WERI-Rb-1 (cell line): ENCODE measurements around the gene LIFR.

Experiments used
- DNase-seq: peaks from one replicate; pipeline ENCODE4 v3.0.0-alpha.2; 2020
- H3K27ac ChIP-seq: fragments of 250-450 bp; sonication (Bioruptor Pico); 2 replicates; pipeline ENCODE4 v1.5.1; 2020; ENCODE audit warnings: mild to moderate bottlenecking, moderate library complexity
- H3K27me3 ChIP-seq: fragments of 250-450 bp; sonication (Bioruptor Pico); 2 replicates; pipeline ENCODE4 v1.5.1; 2021; ENCODE audit warnings: mild to moderate bottlenecking, low read depth, moderate library complexity; ENCODE audit not compliant: insufficient read depth, severe bottlenecking
- H3K36me3 ChIP-seq: fragments of 250-450 bp; sonication (Bioruptor Pico); 2 replicates; pipeline ENCODE4 v1.5.1; 2020; ENCODE audit warnings: mild to moderate bottlenecking, moderate library complexity
- H3K4me3 ChIP-seq: 2 replicates; pipeline ENCODE4 v1.5.1; 2011; ENCODE audit warnings: low read depth, mild to moderate bottlenecking, control low read depth, low read length
- H3K9me3 ChIP-seq: fragments of 250-450 bp; sonication (Bioruptor Pico); 2 replicates; pipeline ENCODE4 v1.5.1; 2021; ENCODE audit warnings: mild to moderate bottlenecking, moderate library complexity; ENCODE audit not compliant: severe bottlenecking
- TF ChIP-seq, protein P1 (sequence below): IDR thresholded peaks from 2 replicates; pipeline ENCODE4 v1.5.1; 2011; ENCODE audit warnings: low read depth, mild to moderate bottlenecking, control low read depth, inconsistent platforms, low read length

LIFR gene

DNA sequence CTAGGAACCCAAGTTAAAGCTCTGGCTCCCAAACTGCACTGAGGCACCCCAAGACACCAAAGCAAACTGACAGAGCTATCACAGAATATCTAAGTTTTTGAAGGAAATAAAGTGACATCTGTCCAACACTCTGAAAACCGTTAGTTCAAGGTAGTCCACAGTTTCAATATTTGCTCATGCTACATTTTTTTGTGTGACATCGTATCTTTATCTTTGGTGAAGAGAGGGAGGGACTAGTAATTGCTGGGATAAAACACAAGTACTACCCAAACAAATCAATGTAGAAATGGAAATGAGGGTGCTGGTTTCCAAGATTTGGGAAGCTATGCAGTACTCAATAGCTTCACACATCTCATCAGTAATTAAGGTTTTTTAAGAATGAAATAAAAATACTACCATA is 20.6 kb downstream of the LIFR start:
- Histone ChIP-seq H3K36me3 (no peaks in the 10 kb centered on the region), H3K9me3 (no peaks in the 10 kb centered on the region), H3K27ac (no peak overlapping the region), H3K27me3 (no peaks in the 10 kb centered on the region), H3K4me3 (no peak overlapping the region)
- TF ChIP-seq, protein P1, sequence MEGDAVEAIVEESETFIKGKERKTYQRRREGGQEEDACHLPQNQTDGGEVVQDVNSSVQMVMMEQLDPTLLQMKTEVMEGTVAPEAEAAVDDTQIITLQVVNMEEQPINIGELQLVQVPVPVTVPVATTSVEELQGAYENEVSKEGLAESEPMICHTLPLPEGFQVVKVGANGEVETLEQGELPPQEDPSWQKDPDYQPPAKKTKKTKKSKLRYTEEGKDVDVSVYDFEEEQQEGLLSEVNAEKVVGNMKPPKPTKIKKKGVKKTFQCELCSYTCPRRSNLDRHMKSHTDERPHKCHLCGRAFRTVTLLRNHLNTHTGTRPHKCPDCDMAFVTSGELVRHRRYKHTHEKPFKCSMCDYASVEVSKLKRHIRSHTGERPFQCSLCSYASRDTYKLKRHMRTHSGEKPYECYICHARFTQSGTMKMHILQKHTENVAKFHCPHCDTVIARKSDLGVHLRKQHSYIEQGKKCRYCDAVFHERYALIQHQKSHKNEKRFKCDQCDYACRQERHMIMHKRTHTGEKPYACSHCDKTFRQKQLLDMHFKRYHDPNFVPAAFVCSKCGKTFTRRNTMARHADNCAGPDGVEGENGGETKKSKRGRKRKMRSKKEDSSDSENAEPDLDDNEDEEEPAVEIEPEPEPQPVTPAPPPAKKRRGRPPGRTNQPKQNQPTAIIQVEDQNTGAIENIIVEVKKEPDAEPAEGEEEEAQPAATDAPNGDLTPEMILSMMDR: no peak
- DNase-seq: no peak

DNA sequence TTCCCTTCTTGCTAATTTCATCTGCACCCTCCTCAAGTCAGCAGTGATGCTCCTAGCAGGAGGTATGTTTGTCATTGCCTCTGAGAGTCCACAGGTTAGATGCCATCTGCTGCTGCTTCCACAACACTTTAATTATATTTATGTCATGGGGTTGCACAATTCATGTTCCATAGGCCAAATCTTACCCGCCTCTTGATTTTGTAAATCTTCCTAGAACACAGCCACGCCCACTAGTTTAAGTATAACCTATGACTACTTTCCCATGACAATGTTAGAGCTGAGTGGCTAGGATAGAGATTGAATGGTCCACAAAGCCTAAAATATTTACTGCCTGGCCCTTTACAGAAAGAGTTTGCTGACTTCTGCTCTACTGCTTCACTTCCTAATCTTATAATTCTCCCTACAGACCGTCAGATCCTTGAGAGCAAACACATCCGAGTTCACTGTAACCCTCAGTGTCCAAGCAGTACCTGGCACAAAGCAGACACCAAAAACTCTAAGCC is 21.1 kb downstream of the LIFR start:
- DNase-seq: no peak
- Histone ChIP-seq H3K4me3 (no peak overlapping the region), H3K27me3 (no peaks in the 10 kb centered on the region), H3K27ac (no peak overlapping the region), H3K9me3 (no peaks in the 10 kb centered on the region), H3K36me3 (no peaks in the 10 kb centered on the region)
- TF ChIP-seq, protein P1: no peak

DNA sequence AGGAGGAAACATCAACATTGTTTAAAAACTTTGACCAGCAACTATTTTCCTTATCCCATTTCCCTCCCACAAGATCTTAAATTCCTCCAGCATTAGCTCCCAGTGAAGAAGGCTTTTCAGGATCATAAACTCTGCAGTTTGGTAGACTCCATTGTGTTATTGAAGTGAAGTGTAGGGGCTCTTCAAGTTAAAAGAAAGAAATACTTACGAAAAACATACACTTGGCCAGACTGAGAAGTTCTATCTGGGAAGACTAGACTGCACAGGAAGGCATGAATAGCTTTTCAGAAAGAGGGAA is 22.3 kb downstream of the LIFR start:
- Histone ChIP-seq H3K27ac (no peak overlapping the region), H3K27me3 (no peaks in the 10 kb centered on the region), H3K36me3 (no peaks in the 10 kb centered on the region), H3K4me3 (no peak overlapping the region), H3K9me3 (no peaks in the 10 kb centered on the region)
- TF ChIP-seq, protein P1: no peak
- no peak for DNase-seq

DNA sequence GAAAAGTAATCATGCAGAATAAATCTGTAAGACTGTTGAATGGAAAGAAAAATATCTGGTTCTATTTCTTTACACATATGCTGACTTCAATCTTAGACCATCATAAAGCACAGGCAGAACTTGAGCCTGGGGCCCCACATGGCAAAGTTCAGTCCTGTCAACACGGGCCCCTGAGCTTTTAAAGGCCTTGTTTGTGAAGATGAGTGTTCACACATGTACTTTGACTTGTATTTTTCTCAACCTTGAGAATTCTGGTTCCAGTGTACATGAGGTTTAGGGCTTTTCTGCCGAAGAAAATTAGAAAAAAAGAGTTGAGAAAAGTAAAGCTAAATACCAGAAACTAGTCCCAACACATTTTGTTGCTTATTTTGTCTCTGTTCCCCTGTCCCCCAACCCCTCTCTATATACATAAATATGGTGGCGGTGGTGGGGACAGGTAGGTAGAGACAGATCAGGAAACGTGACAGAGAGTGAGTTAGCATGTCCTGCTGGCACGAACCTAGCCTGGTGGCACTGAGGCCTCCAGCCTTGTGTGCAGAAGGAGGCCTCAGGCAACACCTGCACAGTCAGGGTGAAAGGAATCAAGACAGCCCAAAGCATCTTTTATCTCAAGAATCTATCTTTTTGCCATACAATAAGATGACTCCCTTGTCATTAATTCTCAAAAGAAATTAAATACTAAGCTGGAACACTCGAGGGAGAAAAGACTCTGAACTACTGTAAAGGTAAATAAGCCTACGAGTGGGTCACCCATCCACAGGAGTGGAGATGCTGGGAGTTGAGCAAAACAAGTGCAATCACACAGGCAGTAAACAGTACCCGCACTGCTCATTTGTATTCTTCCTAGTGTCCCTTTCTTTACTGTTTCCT is 22.9 kb downstream of the LIFR start:
- Histone ChIP-seq H3K9me3 (no peaks in the 10 kb centered on the region), H3K27ac (no peak overlapping the region), H3K4me3 (no peak overlapping the region), H3K27me3 (no peaks in the 10 kb centered on the region), H3K36me3 (no peaks in the 10 kb centered on the region)
- TF ChIP-seq, protein P1: no peak
- no peak for DNase-seq

DNA sequence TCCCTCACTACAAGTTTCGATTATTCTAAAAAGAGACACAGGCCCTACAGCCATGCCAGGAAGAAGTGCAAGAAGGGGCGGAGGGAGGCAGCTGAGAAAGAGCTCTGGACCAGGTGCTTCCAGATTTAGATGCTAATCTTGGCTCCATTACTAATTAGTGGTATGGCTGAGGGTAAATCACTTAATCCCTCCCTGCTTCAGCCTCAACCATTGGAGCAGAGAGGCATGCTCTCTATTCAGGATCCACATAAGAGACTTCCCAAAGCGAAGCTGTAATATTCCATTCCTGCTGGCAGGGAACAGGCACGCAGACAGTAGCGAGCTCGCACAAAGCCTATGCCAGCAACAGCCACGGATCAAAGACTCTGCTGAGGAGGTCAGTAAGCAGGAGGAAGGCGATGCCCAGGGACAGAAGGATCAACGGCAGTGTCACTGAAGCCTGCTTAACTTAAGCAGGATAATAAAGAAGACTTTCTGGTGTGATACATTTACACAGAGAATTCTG is 24.2 kb downstream of the LIFR start:
- TF ChIP-seq, protein P1: no peak
- DNase-seq: peak; percentile 82
- H3K27ac ChIP-seq: no peak overlapping the region

More for the DNA sequence above, 24.2 kb downstream of the LIFR start:
- no peaks in the 10 kb centered on the region for H3K27me3 ChIP-seq
- no peaks in the 10 kb centered on the region for H3K36me3 ChIP-seq
- no peaks in the 10 kb centered on the region for H3K9me3 ChIP-seq
- H3K4me3 ChIP-seq: no peak overlapping the region
